ENCODE results near the gene IRX4. TPM values are rescaled to one million over a fixed set of nuclear protein-coding genes. Genes with fewer than 3 reads are reported as not detected.
A peak's percentile ranks its signal among the peaks of the same experiment; 100 is the strongest.

The IRX4 gene
- total and polyA plus RNA-seq, 8 donors, result 14.8 TPM; not detected in 7

- WGBS, 5 donors, result 4 to 5% (median 5%) methylated on average over 24 to 43 of the region's 43 CpGs
- H3K36me3 ChIP-seq, result no peaks in the 10 kb centered on the region
- peak overlapping the region in 2 of 4 donors; percentile 6 to 18 for H3K4me3 ChIP-seq
- H3K27me3 ChIP-seq, result peaks cover 34 to 100% (median 92%) of the 10 kb centered on the region in 3 donors
- intact Hi-C loops (cut with DNase I; ENCODE audit: low total_unique reads), result no loop called here
- no peak for DNase-seq
- H3K9me3 ChIP-seq, result no peaks in the 10 kb centered on the region
- H3K27ac ChIP-seq, result no peak overlapping the region
- TF ChIP-seq POLR2AphosphoS5 (IDR thresholded peaks at IDR 0.05) (no peak), POLR2A (IDR thresholded peaks at IDR 0.05) (no peak), CTCF (IDR thresholded peaks at IDR 0.05) (no peak), EP300 (IDR thresholded peaks at IDR 0.05) (no peak)
- peaks cover 8 to 34% (median 24%) of the 10 kb centered on the region in 4 donors for H3K4me1 ChIP-seq
Measured at GRCh38 chr5:1876660-1877064, 6.1 kb downstream of the IRX4 start.

- Histone ChIP-seq H3K27me3 (peaks cover 32 to 100% (median 86%) of the 10 kb centered on the region in 3 donors), H3K4me3 (peak overlapping the region in 3 of 4 donors; percentile 6 to 22 (median 18)), H3K27ac (no peak overlapping the region), H3K9me3 (no peaks in the 10 kb centered on the region), H3K36me3 (no peaks in the 10 kb centered on the region), H3K4me1 (peaks cover 8 to 31% (median 21%) of the 10 kb centered on the region in 4 donors)
- WGBS, 5 donors, result 2 to 5% (median 4%) methylated on average over 18 to 61 of the region's 61 CpGs
- no peak for DNase-seq
- intact Hi-C loops (cut with DNase I; ENCODE audit: low total_unique reads), result no loop called here
- TF ChIP-seq CTCF (IDR thresholded peaks at IDR 0.05), result no peak
- no peak for TF ChIP-seq POLR2A (IDR thresholded peaks at IDR 0.05)
- no peak for TF ChIP-seq EP300 (IDR thresholded peaks at IDR 0.05)
- no peak for TF ChIP-seq POLR2AphosphoS5 (IDR thresholded peaks at IDR 0.05)
Measured at GRCh38 chr5:1875843-1876659, 6.7 kb downstream of the IRX4 start.

- DNase-seq, result no peak
- Histone ChIP-seq H3K9me3 (no peaks in the 10 kb centered on the region), H3K4me3 (peak overlapping the region in 2 of 4 donors; percentile 18 to 22), H3K4me1 (peaks cover 8 to 31% (median 21%) of the 10 kb centered on the region in 4 donors), H3K36me3 (no peaks in the 10 kb centered on the region), H3K27me3 (peaks cover 25 to 94% (median 79%) of the 10 kb centered on the region in 3 donors), H3K27ac (no peak overlapping the region)
- WGBS, 5 donors, result 3 to 6% (median 4%) methylated on average over 14 to 36 of the region's 36 CpGs
- TF ChIP-seq EP300 (IDR thresholded peaks at IDR 0.05), result no peak
- TF ChIP-seq POLR2AphosphoS5 (IDR thresholded peaks at IDR 0.05), result no peak
- TF ChIP-seq CTCF (IDR thresholded peaks at IDR 0.05), result no peak
- TF ChIP-seq POLR2A (IDR thresholded peaks at IDR 0.05), result no peak
- intact Hi-C loops (cut with DNase I; ENCODE audit: low total_unique reads), result no loop called here
Measured at GRCh38 chr5:1875281-1875842, 7.4 kb downstream of the IRX4 start.

- intact Hi-C loops (cut with DNase I; ENCODE audit: low total_unique reads), result no loop called here
- Histone ChIP-seq H3K4me1 (peaks cover 8 to 31% (median 21%) of the 10 kb centered on the region in 4 donors), H3K9me3 (no peaks in the 10 kb centered on the region), H3K36me3 (no peaks in the 10 kb centered on the region), H3K27ac (no peak overlapping the region), H3K27me3 (peaks cover 20 to 88% (median 73%) of the 10 kb centered on the region in 3 donors), H3K4me3 (no peak overlapping the region)
- WGBS, 5 donors, result 1 to 5% (median 2%) methylated on average over 36 of the region's 36 CpGs
- TF ChIP-seq EP300 (IDR thresholded peaks at IDR 0.05) (no peak), POLR2A (IDR thresholded peaks at IDR 0.05) (no peak), CTCF (IDR thresholded peaks at IDR 0.05) (no peak), POLR2AphosphoS5 (IDR thresholded peaks at IDR 0.05) (no peak)
- DNase-seq, result no peak
Measured at GRCh38 chr5:1874771-1875220, 7.9 kb downstream of the IRX4 start.
